Ishikawa (cell line): ENCODE measurements around the gene DIPK1C.

Experiments
- CREB1 ChIP-seq: IDR thresholded peaks from 2 replicates; pipeline ENCODE4 v1.6.1; 2012; ENCODE audit warnings: low read depth
- RAD21 ChIP-seq: IDR thresholded peaks from 2 replicates; pipeline ENCODE4 v1.6.1; 2012; ENCODE audit warnings: low read depth
- YY1 ChIP-seq: IDR thresholded peaks from 2 replicates; pipeline ENCODE4 v1.6.1; 2012; ENCODE audit warnings: low read depth
- ZBTB7A ChIP-seq: IDR thresholded peaks from 2 replicates; pipeline ENCODE4 v1.6.1; 2012; ENCODE audit warnings: low read depth

GRCh38 chr18:74472312-74472711 is 15.2 kb upstream of the DIPK1C start:
- TF ChIP-seq YY1 (no peak), ZBTB7A (no peak), CREB1 (no peak), RAD21 (no peak)
